Neural cell (in vitro differentiated cells): ENCODE results near the gene METTL9.
"Not testable (repeated sequence)": the region's sequence is repeated elsewhere in the genome, so short reads cannot be mapped to it uniquely, and the experiment has no call there.

Source experiments
- CTCF ChIP-seq: fragments of 450-650 bp; IDR thresholded peaks from 2 replicates; pipeline ENCODE4 v1.5.1; 2014; ENCODE audit warnings: antibody characterized with exemption, mild to moderate bottlenecking, moderate library complexity; ENCODE audit not compliant: poor library complexity, severe bottlenecking
- EZH2 ChIP-seq: fragments of 200-600, 300-800 bp; shearing (Covaris generic), sonication (generic); IDR thresholded peaks from 2 replicates; pipeline ENCODE4 v1.6.1; 2014; ENCODE audit warnings: antibody characterized with exemption, low read length, borderline replicate concordance, mild to moderate bottlenecking; ENCODE audit not compliant: insufficient read depth, poor library complexity, severe bottlenecking
- RAD21 ChIP-seq: fragments of 450-650 bp; conservative IDR thresholded peaks from 2 replicates; pipeline ENCODE4 v1.6.1; 2014; ENCODE audit warnings: antibody characterized with exemption, mild to moderate bottlenecking, moderate library complexity
- TF ChIP-seq, protein P1 (sequence below): IDR thresholded peaks from 2 replicates; pipeline ENCODE4 v1.6.1; 2012; ENCODE audit warnings: borderline replicate concordance

- TF ChIP-seq CTCF, EZH2, RAD21: not testable (repeated sequence)
- TF ChIP-seq, protein P1, sequence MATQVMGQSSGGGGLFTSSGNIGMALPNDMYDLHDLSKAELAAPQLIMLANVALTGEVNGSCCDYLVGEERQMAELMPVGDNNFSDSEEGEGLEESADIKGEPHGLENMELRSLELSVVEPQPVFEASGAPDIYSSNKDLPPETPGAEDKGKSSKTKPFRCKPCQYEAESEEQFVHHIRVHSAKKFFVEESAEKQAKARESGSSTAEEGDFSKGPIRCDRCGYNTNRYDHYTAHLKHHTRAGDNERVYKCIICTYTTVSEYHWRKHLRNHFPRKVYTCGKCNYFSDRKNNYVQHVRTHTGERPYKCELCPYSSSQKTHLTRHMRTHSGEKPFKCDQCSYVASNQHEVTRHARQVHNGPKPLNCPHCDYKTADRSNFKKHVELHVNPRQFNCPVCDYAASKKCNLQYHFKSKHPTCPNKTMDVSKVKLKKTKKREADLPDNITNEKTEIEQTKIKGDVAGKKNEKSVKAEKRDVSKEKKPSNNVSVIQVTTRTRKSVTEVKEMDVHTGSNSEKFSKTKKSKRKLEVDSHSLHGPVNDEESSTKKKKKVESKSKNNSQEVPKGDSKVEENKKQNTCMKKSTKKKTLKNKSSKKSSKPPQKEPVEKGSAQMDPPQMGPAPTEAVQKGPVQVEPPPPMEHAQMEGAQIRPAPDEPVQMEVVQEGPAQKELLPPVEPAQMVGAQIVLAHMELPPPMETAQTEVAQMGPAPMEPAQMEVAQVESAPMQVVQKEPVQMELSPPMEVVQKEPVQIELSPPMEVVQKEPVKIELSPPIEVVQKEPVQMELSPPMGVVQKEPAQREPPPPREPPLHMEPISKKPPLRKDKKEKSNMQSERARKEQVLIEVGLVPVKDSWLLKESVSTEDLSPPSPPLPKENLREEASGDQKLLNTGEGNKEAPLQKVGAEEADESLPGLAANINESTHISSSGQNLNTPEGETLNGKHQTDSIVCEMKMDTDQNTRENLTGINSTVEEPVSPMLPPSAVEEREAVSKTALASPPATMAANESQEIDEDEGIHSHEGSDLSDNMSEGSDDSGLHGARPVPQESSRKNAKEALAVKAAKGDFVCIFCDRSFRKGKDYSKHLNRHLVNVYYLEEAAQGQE = not testable (repeated sequence)
Measured at GRCh38 chr16:21549975-21550374, 49.4 kb upstream of the METTL9 start.
